Activated gamma-delta T cell (primary cell): ENCODE results near the gene SMIM10.
A peak's percentile ranks its signal among the peaks of the same experiment; 100 is the strongest.
"Not testable (repeated sequence)": the region's sequence is repeated elsewhere in the genome, so short reads cannot be mapped to it uniquely, and the experiment has no call there.

ENCODE experiments used
- DNase-seq: peaks from one replicate; lab custom pipeline; 2025; lab: John Stamatoyannopoulos, UW
- total RNA-seq, 2 donors: gene quantifications; one replicate each; lab custom pipeline; 2026; lab: John Stamatoyannopoulos, UW

The SMIM10 gene
- 0.57 to 0.87 reads per million in 2 donors for total RNA-seq

- peak; percentile 15 for DNase-seq
These were observed at the start of gene SMIM10 for GRCh38 chrX:134990801-134991481. TSS of gene SMIM10 (plus strand) at chrX:134990991. CDS start at chrX:134991096, 105 bp downstream.

DNA sequence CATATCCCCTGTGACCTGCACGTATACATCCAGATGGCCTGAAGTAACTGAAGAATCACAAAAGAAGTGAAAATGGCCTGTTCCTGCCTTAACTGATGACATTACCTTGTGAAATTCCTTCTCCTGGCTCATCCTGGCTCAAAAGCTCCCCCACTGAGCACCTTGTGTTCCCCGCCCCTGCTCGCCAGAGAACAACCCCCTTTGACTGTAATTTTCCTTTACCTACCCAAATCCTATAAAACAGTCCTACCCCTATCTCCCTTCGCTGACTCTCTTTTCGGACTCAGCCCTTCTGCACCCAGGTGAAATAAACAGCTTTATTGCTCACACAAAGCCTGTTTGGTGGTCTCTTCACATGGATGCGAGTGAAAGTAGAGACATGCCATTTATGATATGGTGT, 44.4 kb upstream of the SMIM10 start:
- DNase-seq: not testable (repeated sequence)

GRCh38 chrX:134948333-134949241, 42.2 kb upstream of the SMIM10 start:
- no peak for DNase-seq

DNA sequence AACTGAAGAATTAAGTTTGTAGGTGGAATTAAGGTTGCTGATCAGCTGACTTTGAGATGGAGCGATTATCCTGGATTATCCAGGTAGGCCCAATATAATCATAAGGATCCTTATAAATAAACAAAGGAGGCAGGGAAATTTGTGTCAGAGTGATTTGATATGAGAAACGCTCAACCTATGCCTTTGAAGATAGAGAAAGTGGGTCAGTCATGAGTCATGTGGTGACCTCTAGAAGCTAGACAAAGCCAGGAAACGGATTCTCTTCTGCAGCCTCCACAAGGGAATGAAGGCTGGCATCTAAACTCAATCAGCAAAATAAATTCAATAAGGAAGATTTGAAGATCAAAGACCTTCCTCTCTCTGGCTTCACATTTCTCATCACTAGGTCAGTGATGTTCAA, 41.5 kb upstream of the SMIM10 start:
- DNase-seq: no peak

GRCh38 chrX:134957836-134958235, 33.0 kb upstream of the SMIM10 start:
- no peak for DNase-seq

DNA sequence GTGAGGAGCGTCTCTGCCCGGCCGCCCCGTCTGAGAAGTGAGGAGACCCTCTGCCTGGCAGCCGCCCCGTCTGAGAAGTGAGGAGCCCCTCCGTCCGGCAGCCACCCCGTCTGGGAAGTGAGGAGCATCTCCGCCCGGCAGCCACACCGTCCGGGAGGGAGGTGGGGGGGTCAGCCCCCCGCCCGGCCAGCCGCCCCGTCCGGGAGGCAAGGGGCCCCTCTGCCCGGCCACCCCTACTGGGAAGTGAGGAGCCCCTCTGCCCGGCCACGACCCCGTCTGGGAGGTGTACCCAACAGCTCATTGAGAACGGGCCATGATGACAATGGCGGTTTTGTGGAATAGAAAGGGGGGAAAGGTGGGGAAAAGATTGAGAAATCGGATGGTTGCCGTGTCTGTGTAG, 30.4 kb upstream of the SMIM10 start:
- not testable (repeated sequence) for DNase-seq

- no peak for DNase-seq
These were observed 27.8 kb upstream of the SMIM10 start for GRCh38 chrX:134963041-134963440.

- no peak for DNase-seq
These were observed 21.1 kb upstream of the SMIM10 start for GRCh38 chrX:134969726-134970125.

DNA sequence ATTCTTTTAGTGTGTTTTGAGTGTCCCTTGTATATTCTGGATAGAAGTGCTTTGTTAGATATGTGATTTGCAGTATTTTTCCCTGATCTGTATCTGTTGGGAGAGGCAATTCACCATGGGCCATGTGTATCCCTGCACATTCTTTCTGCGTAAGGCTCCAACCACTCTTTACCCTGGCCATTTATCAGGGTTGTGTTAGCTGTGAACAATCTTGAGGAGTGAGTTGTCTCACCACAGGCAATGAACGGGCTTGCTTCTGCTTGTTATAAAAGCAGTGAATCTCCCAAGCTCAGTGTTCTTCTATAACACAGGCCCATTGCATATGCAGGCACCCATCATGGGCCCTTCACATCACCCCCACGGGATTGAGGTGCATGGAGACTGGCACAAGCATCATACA, 18.9 kb upstream of the SMIM10 start:
- DNase-seq: no peak

- DNase-seq: no peak
These were observed 15.3 kb upstream of the SMIM10 start for GRCh38 chrX:134975516-134975915.

DNA sequence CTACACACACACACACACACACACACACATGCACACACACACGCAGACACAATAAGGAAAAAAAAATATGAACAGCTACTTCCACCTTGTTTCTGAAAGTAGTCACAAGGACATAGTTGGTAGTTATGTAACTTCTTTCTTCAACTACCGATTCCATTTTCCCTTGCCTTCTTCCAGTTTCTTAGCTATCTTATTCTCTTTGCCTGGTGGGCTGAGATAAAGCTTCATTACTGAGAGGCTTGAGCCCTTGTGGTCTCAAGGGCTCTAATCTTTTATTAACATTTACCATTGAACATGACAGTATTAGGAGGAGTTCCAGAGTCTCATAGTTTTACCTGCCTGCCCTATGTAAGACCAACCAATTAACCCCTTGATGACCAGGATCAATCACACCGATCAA, 8.9 kb upstream of the SMIM10 start:
- no peak for DNase-seq

GRCh38 chrX:134982748-134983147, 8.0 kb upstream of the SMIM10 start:
- DNase-seq: no peak

GRCh38 chrX:134985479-134985878, 5.3 kb upstream of the SMIM10 start:
- DNase-seq: no peak

- no peak for DNase-seq
These were observed 353 bp upstream of the SMIM10 start for GRCh38 chrX:134990475-134990800.

DNA sequence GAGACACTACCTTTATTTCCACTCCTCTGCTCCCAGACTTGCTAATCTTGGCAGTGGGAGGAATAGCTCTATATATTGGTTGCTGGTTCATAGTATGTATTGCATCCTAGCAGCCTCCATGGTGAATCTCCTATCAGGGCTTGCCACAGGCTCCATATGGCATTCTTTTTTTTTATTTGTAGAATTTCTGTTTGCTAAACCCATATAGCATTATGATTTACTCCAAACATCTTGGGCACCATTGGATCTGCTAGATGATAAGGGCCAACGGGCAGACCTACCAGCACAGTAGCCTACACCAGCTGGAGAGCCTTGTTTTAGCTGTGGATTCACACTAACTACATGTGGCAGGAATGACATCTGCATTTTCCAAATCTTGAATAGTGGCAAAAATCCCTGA, 6.9 kb downstream of the SMIM10 start:
- no peak for DNase-seq

GRCh38 chrX:134998246-134998645, 7.5 kb downstream of the SMIM10 start:
- no peak for DNase-seq

- DNase-seq: no peak
These were observed 8.7 kb downstream of the SMIM10 start for GRCh38 chrX:134999469-134999868.

DNA sequence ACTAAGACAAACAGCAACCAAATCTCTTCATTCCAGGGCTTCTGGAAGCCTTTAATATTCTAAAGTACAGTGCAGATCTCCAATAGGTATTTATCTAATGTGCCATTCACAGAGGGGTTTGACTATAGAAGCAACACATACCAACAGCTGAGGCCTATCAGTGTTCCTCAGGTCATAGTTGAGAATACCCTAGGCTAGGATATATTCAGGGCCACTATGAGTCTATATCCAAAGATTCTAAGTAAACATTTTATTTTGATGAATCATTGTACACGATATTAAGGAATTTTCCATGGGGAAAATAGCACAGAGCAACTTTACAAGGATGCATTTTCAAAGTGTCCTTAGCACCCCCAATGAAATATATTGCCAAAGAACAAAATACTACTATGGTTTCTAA, 9.7 kb downstream of the SMIM10 start:
- no peak for DNase-seq

DNA sequence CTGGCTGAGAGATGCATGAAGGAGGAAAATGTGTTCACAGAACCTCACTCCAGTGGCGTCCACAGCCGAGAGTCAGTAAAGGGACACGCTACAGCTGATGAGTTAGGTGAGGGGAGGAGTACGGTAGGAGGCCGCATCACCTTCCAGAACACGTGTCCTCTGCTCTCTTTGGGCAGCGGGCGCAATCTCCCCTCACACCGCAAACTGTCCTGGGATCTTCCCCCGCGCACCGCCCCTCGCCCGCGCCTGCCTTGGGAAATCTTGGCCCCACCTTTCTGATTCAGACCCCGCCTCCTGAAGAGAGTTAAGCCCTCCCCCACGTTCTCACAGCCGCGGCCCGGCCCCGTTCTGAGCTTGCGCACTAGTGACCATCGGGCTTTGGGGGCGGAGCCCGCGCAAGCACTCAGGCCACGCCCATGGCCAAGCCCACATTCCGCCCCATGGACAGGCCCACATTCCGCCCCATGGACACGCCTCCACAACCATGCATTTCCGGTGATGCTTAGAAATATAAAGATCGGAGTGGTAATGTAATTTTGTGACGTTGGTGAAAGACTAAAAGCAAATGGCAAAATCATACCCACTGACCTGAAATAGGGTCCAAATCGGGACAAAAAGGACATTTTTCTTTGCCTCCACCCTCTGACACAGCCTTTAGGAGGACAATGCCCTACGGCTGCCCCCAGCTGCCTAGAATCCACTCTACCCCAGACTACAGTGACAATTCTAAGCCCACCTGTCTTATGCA, 13.3 kb downstream of the SMIM10 start:
- DNase-seq: peak; percentile 68

- no peak for DNase-seq
These were observed 15.4 kb downstream of the SMIM10 start for GRCh38 chrX:135006187-135006586.

- DNase-seq: no peak
These were observed 18.3 kb downstream of the SMIM10 start for GRCh38 chrX:135009057-135009610.

DNA sequence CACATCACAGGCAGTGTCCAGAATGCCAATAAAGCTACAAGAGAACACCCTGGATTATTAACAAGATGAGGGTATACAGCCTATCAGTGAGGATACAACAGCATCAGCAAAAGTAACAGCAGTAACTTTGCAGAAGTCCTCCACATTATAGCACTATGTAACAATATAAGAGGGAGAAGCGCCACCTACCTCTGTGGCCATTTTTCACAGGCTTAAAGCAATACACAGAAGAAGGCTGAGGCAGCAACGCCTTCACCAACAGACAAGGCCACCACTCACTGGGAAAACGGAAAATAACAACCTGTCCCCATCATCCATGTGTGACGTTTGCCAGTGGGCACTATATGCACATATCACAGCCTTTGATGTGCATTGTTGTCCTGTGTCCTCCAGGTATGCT, 19.0 kb downstream of the SMIM10 start:
- DNase-seq: no peak
